WTC11 (cell line): ENCODE data around the gene EXOC1. TPM values are rescaled to one million over a fixed set of nuclear protein-coding genes. Genes with fewer than 3 reads are reported as not detected.

Experiments
- ATAC-seq: fragments of 200-7000 bp; cut with Tn5 transposase; 2 replicates; pipeline ENCODE4 v1.10.0; 2021; ENCODE audit warnings: mild to moderate bottlenecking, moderate library complexity
- CTCF ChIA-PET: fragments of 300-600 bp; sonication (Branson Sonifier 250); formaldehyde crosslinking; loops from one replicate; lab custom pipeline; 2021; ENCODE audit warnings: antibody characterized with exemption; lab: Charles Lee
- POLR2A ChIA-PET: fragments of 350-600 bp; sonication (Branson Sonifier 250); formaldehyde crosslinking; loops from one replicate; lab custom pipeline; 2021; ENCODE audit warnings: antibody characterized with exemption; lab: Charles Lee
- DNase-seq: peaks from one replicate; pipeline ENCODE4 v3.0.0; 2021; ENCODE audit warnings: low spot score
- H3K27ac Mint-ChIP-seq: 2 replicates; pipeline ENCODE4 v1.8.0; 2021; ENCODE audit warnings: mixed read lengths
- H3K27me3 Mint-ChIP-seq: 2 replicates; pipeline ENCODE4 v1.8.0; 2021; ENCODE audit warnings: low read depth, mild to moderate bottlenecking, moderate library complexity, mixed read lengths
- H3K36me3 Mint-ChIP-seq: 2 replicates; pipeline ENCODE4 v1.8.0; 2021; ENCODE audit warnings: mixed read lengths
- H3K4me1 Mint-ChIP-seq: 2 replicates; pipeline ENCODE4 v1.8.0; 2022; ENCODE audit warnings: mixed read lengths
- H3K4me3 Mint-ChIP-seq: 2 replicates; pipeline ENCODE4 v1.8.0; 2021; ENCODE audit warnings: mild to moderate bottlenecking, moderate library complexity, mixed read lengths
- H3K9me3 Mint-ChIP-seq: 2 replicates; pipeline ENCODE4 v1.8.0; 2021; ENCODE audit warnings: mixed read lengths
- CREB1 ChIP-seq: sonication (generic); formaldehyde crosslinking; IDR thresholded peaks from 2 replicates; pipeline ENCODE4 v1.8.0; 2023; ENCODE audit warnings: mild to moderate bottlenecking, missing genetic modification reagents
- GABPB1 ChIP-seq: sonication (generic); formaldehyde crosslinking; IDR thresholded peaks from 2 replicates; pipeline ENCODE4 v1.8.1; 2023; ENCODE audit warnings: mild to moderate bottlenecking, missing genetic modification reagents
- HMGA2 ChIP-seq: fragments of 250-450 bp; sonication (Bioruptor Pico); IDR thresholded peaks from 2 replicates; pipeline ENCODE4 v1.4.0; 2021; ENCODE audit warnings: mild to moderate bottlenecking, moderate library complexity
- JAZF1 ChIP-seq: fragments of 250-450 bp; sonication (Bioruptor Pico); IDR thresholded peaks from 2 replicates; pipeline ENCODE4 v1.9.0; 2021; ENCODE audit warnings: moderate library complexity, mild to moderate bottlenecking, inconsistent platforms
- JUN ChIP-seq: sonication (generic); formaldehyde crosslinking; IDR thresholded peaks from 2 replicates; pipeline ENCODE4 v1.8.0; 2023; ENCODE audit warnings: mild to moderate bottlenecking, missing genetic modification reagents
- NFATC4 ChIP-seq: fragments of 250-450 bp; sonication (Bioruptor Pico); IDR thresholded peaks from 2 replicates; pipeline ENCODE4 v1.9.0; 2021; ENCODE audit warnings: mild to moderate bottlenecking
- NFYB ChIP-seq: sonication (generic); formaldehyde crosslinking; conservative IDR thresholded peaks from 2 replicates; pipeline ENCODE4 v1.8.0; 2022; ENCODE audit warnings: low read depth, missing genetic modification reagents
- NR1H2 ChIP-seq: sonication (generic); formaldehyde crosslinking; IDR thresholded peaks from 2 replicates; pipeline ENCODE4 v1.9.0; 2021; ENCODE audit warnings: mild to moderate bottlenecking, moderate library complexity, missing genetic modification reagents
- PRRX2 ChIP-seq: fragments of 250-450 bp; sonication (Bioruptor Pico); IDR thresholded peaks from 2 replicates; pipeline ENCODE4 v1.8.0; 2021; ENCODE audit warnings: mild to moderate bottlenecking
- RORB ChIP-seq: fragments of 250-450 bp; sonication (Bioruptor Pico); IDR thresholded peaks from 2 replicates; pipeline ENCODE4 v1.9.0; 2021; ENCODE audit warnings: mild to moderate bottlenecking
- SMAD3 ChIP-seq: sonication (generic); formaldehyde crosslinking; IDR thresholded peaks from 2 replicates; pipeline ENCODE4 v1.8.0; 2022; ENCODE audit warnings: missing genetic modification reagents, mild to moderate bottlenecking, borderline replicate concordance
- SMAD4 ChIP-seq: sonication (generic); formaldehyde crosslinking; IDR thresholded peaks from 2 replicates; pipeline ENCODE4 v1.8.0; 2022; ENCODE audit warnings: mild to moderate bottlenecking, missing genetic modification reagents
- TEAD1 ChIP-seq: sonication (generic); formaldehyde crosslinking; IDR thresholded peaks from 2 replicates; pipeline ENCODE4 v1.8.0; 2022; ENCODE audit warnings: mild to moderate bottlenecking, missing genetic modification reagents
- ZNF232 ChIP-seq: sonication (generic); formaldehyde crosslinking; IDR thresholded peaks from 2 replicates; pipeline ENCODE4 v1.8.0; 2022; ENCODE audit warnings: mild to moderate bottlenecking, missing genetic modification reagents
- ZNF263 ChIP-seq: sonication (generic); formaldehyde crosslinking; IDR thresholded peaks from 2 replicates; pipeline ENCODE4 v1.8.1; 2022; ENCODE audit warnings: low read depth, mild to moderate bottlenecking, moderate library complexity, missing genetic modification reagents
- ZNF423 ChIP-seq: fragments of 250-450 bp; sonication (Bioruptor Pico); IDR thresholded peaks from 2 replicates; pipeline ENCODE4 v2.1.2; 2022; ENCODE audit warnings: mild to moderate bottlenecking, moderate library complexity
- total RNA-seq: library from RNA; stranded (reverse); gene quantifications from 3 replicates; pipeline ENCODE4 v1.2.3, GENCODE V29; 2021
- TF ChIP-seq, protein P1 (sequence below): fragments of 200-600 bp; IDR thresholded peaks from 2 replicates; pipeline ENCODE4 v1.8.0; 2022; ENCODE audit warnings: antibody characterized with exemption
- TF ChIP-seq, protein P2 (sequence below): sonication (generic); formaldehyde crosslinking; IDR thresholded peaks from 2 replicates; pipeline ENCODE4 v1.8.1; 2022; ENCODE audit warnings: missing genetic modification reagents, borderline replicate concordance
- TF ChIP-seq, protein P3 (sequence below): sonication (generic); formaldehyde crosslinking; IDR thresholded peaks from 2 replicates; pipeline ENCODE4 v1.8.1; 2023; ENCODE audit warnings: mild to moderate bottlenecking, moderate library complexity, missing genetic modification reagents
- TF ChIP-seq, protein P4 (sequence below): fragments of 250-450 bp; sonication (Bioruptor Pico); IDR thresholded peaks from 2 replicates; pipeline ENCODE4 v1.9.0; 2021; ENCODE audit warnings: moderate library complexity, mild to moderate bottlenecking, inconsistent platforms, borderline replicate concordance

The EXOC1 gene
- total RNA-seq, 1 experiment from 2014 or later = 19.0 TPM

DNA sequence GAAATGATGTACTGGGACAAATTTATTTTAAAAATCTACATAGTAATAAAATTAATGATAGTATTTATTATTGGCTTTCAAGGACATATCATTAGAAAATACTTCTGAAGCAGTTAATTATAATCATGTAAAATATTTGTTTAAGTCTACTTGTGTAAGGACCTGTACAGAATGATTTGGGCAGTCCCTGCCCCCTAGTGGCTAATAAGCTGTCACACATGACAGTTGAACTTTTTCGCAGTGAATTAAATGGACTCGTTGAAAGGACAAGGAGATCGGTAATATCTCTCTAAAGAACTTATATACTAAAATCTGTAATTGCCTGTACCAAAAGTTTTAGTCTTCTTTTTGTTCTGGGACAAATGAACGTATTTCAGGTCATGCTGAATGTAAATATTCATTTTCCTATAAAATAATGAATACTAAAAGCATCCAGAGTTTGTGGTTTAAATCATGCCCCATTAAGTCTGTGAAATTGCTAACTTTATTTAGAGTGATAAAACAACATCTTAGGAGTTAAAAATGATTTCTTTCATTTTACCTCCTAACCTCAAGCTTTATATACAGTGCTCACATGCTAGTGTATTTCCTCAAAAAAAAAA, 13.6 kb downstream of the EXOC1 start:
- H3K27ac Mint-ChIP-seq = no peak overlapping the region
- no peaks in the 10 kb centered on the region for H3K27me3 Mint-ChIP-seq
- peak; percentile 47; the same call in 1 of the 2 replicates for ATAC-seq
- DNase-seq = no peak
- TF ChIP-seq, protein P1, sequence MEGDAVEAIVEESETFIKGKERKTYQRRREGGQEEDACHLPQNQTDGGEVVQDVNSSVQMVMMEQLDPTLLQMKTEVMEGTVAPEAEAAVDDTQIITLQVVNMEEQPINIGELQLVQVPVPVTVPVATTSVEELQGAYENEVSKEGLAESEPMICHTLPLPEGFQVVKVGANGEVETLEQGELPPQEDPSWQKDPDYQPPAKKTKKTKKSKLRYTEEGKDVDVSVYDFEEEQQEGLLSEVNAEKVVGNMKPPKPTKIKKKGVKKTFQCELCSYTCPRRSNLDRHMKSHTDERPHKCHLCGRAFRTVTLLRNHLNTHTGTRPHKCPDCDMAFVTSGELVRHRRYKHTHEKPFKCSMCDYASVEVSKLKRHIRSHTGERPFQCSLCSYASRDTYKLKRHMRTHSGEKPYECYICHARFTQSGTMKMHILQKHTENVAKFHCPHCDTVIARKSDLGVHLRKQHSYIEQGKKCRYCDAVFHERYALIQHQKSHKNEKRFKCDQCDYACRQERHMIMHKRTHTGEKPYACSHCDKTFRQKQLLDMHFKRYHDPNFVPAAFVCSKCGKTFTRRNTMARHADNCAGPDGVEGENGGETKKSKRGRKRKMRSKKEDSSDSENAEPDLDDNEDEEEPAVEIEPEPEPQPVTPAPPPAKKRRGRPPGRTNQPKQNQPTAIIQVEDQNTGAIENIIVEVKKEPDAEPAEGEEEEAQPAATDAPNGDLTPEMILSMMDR = peak; percentile 68
- TF ChIP-seq SMAD4 = no peak
- peaks cover 21% of the 10 kb centered on the region for H3K36me3 Mint-ChIP-seq
- H3K9me3 Mint-ChIP-seq = no peaks in the 10 kb centered on the region
- ChIA-PET CTCF (interaction anchor here (0.6 to 1.4 kb wide), 10 partner anchors 10 to 124 kb away, joined by 3 to 4 read pairs (median 3); partner anchors contain the start of gene CEP135), POLR2A (interaction anchor here (0.6 kb wide), 1 partner anchor 124 kb away, joined by 3 read pairs; no protein-coding TSS in a partner anchor)
- no peak overlapping the region for H3K4me3 Mint-ChIP-seq
- H3K4me1 Mint-ChIP-seq = no peaks in the 10 kb centered on the region

DNA sequence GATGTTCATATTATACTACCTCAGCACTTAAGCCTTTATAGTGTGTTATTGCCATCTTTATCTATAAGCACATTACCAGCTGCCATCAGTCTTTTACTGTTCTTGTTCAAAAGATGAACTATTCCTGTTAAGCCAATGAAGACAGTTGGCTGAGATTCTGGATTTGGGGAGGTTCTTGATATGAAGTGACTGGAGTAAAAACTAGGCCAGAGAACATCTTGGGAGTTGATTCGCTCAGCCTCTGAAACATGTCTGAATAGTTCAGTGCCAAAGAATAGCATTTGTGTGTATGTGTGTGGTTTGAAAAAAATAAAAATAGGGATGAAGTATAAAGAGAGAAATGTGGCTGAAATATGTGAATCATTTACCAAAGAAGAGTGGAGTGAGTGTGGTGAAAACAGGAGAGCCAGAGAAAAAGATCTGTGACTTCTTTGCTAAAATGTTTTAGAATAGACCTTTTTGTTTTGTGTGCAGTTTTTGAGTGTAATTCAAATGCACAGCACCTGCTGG, 15.2 kb downstream of the EXOC1 start:
- CTCF ChIA-PET = no interaction called here
- H3K4me1 Mint-ChIP-seq = no peaks in the 10 kb centered on the region
- H3K9me3 Mint-ChIP-seq = no peaks in the 10 kb centered on the region
- DNase-seq (no peak), ATAC-seq (no peak)
- H3K27me3 Mint-ChIP-seq = no peaks in the 10 kb centered on the region
- POLR2A ChIA-PET = no interaction called here
- no peak overlapping the region for H3K4me3 Mint-ChIP-seq
- TF ChIP-seq SMAD3 (CRISPR knock-in tag) = no peak
- no peak for TF ChIP-seq RORB
- no peak for TF ChIP-seq PRRX2
- no peak for TF ChIP-seq HMGA2 (CRISPR knock-in tag)
- TF ChIP-seq JUN (CRISPR knock-in tag) = no peak
- no peak for TF ChIP-seq ZNF232 (CRISPR knock-in tag)
- TF ChIP-seq GABPB1 = no peak
- no peak for TF ChIP-seq JAZF1 (CRISPR knock-in tag)
- no peak for TF ChIP-seq CREB1 (CRISPR knock-in tag)
- TF ChIP-seq TEAD1 = no peak
- TF ChIP-seq NFYB (CRISPR knock-in tag) = no peak
- TF ChIP-seq ZNF423 (CRISPR knock-in tag) = no peak
- TF ChIP-seq, protein P2, sequence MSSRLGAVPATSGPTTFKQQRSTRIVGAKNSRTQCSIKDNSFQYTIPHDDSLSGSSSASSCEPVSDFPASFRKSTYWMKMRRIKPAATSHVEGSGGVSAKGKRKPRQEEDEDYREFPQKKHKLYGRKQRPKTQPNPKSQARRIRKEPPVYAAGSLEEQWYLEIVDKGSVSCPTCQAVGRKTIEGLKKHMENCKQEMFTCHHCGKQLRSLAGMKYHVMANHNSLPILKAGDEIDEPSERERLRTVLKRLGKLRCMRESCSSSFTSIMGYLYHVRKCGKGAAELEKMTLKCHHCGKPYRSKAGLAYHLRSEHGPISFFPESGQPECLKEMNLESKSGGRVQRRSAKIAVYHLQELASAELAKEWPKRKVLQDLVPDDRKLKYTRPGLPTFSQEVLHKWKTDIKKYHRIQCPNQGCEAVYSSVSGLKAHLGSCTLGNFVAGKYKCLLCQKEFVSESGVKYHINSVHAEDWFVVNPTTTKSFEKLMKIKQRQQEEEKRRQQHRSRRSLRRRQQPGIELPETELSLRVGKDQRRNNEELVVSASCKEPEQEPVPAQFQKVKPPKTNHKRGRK (CRISPR knock-in tag) = no peak
- no peak for TF ChIP-seq ZNF263 (CRISPR knock-in tag)
- TF ChIP-seq NFATC4 = no peak
- TF ChIP-seq, protein P3, sequence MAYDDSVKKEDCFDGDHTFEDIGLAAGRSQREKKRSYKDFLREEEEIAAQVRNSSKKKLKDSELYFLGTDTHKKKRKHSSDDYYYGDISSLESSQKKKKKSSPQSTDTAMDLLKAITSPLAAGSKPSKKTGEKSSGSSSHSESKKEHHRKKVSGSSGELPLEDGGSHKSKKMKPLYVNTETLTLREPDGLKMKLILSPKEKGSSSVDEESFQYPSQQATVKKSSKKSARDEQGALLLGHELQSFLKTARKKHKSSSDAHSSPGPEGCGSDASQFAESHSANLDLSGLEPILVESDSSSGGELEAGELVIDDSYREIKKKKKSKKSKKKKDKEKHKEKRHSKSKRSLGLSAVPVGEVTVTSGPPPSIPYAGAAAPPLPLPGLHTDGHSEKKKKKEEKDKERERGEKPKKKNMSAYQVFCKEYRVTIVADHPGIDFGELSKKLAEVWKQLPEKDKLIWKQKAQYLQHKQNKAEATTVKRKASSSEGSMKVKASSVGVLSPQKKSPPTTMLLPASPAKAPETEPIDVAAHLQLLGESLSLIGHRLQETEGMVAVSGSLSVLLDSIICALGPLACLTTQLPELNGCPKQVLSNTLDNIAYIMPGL = no peak
- TF ChIP-seq NR1H2 (CRISPR knock-in tag) = no peak
- TF ChIP-seq, protein P4, sequence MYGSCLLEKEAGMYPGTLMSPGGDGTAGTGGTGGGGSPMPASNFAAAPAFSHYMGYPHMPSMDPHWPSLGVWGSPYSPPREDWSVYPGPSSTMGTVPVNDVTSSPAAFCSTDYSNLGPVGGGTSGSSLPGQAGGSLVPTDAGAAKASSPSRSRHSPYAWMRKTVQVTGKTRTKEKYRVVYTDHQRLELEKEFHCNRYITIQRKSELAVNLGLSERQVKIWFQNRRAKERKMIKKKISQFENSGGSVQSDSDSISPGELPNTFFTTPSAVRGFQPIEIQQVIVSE (CRISPR knock-in tag) = no peak
- peaks cover 21% of the 10 kb centered on the region for H3K36me3 Mint-ChIP-seq
- H3K27ac Mint-ChIP-seq = 0 out of 2 replicates have a peak overlapping the region, but pooled peaks have one; percentile 11
